ENCODE measurements around the gene ASPSCR1.

ASPSCR1 gene

DNA sequence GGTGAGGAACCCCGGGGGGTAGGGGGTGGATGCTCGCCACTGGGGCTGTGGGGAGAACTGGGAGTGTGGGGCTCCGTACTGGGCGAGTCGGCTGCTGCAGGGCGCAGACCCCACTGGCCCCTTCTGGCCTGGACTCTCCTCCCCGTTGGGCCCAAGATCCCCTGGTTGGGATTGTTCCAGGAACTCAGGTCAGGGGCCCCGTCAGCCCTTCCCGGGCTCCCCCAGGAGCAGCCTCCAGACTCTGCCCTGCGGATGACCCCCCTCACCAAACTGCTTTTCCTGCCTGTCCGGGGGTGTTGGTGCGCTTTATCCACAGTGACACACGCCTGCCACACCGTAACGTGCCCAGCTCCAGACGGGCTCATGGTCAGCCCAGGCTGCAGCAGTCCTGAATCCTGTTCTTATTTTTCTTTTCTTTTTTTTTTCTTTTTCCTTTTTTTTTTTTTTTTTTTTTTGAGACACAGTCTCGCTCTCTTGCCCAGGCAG, 24.2 kb downstream of the ASPSCR1 start:
- DNase-seq = no peak

DNA sequence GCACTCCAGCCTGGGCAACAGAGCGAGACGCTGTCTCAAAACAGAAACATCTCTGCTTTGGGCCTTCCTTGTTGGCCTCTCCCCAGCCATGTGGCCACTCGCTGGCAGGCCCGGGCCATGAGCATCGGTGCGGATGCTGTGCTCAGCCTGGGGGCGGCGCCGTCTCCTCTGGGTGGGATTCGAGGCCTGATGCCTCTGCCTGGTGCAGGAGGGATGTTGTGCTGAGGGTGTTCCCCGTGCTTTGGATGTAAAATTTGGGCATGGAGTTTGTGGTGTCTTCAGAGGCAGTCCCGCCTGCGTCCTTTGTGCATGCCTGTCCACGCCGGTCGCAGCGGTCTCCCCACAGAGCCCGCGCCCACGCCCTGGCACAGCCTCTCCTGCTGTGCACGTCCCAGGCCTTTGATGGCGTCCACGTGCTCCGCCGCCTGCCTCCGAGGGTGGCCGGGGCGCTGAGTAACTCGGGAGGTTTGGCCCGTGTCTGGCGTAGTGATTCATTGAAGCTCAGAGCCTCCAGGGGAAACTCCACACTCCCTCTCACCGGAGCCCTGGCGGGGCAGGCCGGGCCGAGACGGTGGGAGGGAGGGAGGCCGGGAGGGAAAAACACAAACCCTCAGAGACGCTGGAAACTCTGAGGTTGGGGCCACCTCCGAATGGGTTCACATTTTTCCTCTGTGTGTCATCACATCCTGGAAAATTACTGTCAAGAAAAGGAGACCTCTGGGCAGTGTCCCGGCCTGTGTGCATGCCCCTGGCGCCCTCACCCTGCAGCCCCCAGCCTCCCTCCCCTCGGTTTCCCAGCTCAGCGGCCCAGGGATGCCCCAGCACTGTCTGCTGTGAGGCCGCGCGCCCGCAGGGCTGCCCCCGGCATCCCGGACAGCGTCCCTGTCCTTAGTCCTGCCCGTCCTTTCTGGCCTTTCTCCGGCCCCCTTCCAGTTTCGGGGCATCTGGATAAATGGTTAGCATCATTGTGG, 26.3 kb downstream of the ASPSCR1 start:
- no peak for DNase-seq

- DNase-seq = no peak
These were observed 27.4 kb downstream of the ASPSCR1 start for GRCh38 chr17:82004517-82005455.

- DNase-seq = no peak
These were observed 28.4 kb downstream of the ASPSCR1 start for GRCh38 chr17:82005701-82006348.

- DNase-seq = no peak
These were observed 29.2 kb downstream of the ASPSCR1 start for GRCh38 chr17:82006468-82007227.

DNA sequence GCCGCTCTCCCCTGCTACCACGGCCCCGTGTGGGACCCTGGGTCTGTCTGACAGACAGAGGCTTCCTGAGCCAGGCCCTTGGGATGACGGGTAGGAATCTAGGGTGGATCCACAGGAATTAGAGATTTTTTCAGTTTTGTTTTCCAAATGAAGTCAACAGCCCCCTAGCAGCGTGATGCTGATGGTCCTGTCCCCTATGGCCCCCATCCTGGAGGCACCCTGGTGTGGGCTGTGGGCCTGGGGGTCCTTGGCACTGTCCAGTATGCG, 29.7 kb downstream of the ASPSCR1 start:
- DNase-seq = no peak

DNA sequence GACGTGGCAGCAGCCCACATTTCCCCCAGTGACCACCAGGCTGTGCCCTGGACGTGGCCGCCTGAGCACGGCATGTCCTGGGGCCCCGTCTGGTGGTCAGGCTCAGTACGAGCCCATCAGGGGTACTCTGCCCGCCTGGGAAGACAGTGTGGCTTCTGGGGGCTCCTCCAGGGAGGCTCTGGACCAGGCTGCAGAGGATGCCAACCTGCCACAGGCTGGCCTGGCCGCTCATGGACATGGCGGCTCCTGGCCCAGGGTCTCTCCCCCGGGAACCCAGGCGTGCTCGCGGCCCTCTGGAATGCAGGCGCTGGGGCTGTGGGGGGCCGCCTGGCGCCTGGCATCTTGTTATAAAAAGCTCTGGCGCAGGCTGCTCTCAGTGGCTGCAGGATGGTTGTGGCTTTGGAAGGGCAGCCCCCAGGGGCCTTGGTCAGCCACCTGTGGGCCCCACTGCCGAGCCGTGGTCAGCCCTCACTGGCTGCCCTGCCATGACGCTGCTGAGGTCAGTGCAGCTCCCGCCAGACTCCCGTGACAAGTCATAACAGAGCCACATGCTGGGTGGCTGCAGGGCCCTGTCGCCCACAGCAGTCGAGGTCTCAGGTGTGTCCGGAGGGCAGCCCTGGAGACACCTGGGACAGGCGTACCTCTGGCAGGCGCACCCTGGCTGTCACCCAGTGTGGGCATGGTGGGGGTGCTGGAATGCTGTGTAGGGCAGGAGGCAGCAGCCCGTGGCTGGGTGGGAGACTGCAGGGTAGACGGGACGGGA, 30.2 kb downstream of the ASPSCR1 start:
- DNase-seq = no peak

DNA sequence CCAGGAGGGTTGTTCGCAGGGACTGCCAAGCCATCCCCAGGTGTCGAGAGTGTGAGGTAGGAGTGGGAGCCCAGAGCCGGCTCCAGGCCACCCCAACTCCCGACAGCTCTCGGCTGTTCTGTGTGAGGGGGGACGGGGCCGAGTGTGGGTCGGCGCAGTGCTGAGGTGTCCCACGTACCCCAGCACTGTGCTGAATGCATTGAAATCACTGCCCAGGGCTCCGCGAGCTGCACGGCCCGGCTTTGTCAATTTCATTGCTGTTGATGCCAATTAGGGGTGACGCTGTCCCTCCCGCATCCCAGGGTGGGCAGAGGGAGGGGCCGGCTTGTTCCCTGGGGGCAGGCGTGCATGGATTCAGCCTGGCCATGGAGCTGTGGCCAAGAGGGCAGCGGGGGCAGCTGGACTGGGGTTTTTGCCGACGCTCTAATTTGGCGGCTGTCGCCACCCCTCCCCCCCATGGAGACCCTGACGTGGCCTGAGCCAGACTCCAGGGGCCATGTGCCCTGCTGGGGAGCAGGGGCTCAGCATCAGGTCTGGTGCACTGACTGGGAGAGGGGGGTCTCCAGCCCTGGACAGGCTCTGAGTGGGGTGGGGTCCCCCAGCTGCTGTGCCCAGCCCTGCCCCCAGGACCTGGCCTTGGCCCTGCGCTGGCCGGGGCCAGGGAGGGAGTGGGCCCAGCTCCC, 31.0 kb downstream of the ASPSCR1 start:
- DNase-seq = no peak

GRCh38 chr17:82008941-82009405, 31.5 kb downstream of the ASPSCR1 start:
- DNase-seq = no peak

GRCh38 chr17:82009413-82009812, 32.0 kb downstream of the ASPSCR1 start:
- DNase-seq = no peak

- no peak for DNase-seq
These were observed 33.4 kb downstream of the ASPSCR1 start for GRCh38 chr17:82010575-82011525.

DNA sequence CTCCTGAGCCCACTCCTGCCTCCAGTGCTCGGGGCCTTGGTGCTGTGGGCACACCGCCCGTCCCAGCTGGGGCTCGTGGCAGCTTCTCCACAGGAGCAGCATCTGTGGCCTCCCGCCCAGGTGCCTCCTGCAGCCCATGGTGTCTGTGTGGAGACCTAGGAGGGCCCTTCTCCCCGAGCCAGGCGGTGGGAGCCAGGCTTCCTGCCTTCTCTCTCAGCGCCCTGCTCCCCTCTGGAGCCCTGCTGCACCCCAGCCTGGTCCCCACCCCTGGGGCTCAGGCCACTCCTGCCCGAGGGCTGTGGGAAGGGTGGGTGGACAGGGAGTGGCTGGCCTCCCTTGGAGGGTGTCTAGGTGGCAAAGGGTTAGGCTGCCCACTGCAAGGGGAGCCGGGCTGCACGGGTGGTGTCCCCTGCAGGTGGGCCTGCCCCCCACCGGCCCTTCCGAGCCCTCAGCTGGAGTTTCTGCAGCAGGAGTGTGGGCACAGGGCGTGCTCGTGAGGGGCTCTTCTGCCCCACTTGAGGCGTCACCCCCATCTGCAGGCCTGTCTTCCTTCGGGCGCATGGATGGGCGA, 34.3 kb downstream of the ASPSCR1 start:
- no peak for DNase-seq

DNA sequence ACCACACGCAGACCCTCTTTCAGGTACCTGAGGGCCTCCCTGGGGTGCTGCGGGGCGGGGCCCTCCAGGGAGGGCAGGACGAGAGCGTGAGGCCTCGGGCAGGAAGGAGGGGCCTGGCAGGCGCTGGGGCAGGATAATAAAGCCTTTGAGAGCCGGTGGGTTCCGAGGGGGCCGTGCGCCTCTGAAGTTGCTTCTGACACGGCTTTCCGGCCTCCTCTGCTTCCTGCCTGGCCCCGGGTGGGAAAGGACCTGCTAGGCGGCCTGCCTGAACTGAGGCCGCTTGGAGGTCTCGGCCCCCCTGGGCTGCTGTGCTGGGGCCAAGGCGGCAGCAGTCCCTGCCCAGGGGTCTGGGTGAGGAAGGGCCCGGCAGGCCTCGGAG, 34.8 kb downstream of the ASPSCR1 start:
- no peak for DNase-seq

DNA sequence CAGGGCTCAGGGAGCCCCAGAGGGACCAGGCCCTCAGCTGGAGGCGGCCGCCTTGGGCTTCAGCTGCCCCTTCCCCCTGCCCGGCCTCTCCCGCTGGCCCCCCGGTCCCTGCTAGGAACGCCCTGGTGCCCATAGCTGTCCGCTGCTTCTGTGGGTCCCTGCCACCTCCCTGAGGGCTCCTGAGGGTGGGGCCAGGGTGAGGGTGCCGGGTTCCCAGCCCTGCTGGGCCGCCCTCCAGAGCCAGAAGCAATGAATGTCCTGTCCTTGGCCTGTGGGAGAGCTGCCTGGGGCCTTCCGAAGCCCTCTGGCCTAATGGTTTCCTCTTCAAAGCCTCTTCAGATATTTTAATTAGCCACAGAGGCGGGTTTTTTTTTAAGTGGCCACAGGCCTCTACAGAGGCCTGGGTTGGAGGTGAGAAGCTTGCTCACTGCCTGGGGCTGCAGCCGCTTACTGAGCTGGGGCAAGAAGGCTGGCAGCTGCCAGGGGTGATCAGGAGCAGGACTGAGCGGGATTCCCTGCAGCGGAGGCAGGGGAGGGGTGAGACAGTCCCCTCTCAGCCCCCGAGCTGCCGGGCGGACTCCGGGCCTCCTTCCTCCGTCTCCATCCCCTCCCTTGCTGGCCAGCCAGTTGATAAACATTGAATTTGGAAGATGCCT, 35.3 kb downstream of the ASPSCR1 start:
- DNase-seq = no peak

DNA sequence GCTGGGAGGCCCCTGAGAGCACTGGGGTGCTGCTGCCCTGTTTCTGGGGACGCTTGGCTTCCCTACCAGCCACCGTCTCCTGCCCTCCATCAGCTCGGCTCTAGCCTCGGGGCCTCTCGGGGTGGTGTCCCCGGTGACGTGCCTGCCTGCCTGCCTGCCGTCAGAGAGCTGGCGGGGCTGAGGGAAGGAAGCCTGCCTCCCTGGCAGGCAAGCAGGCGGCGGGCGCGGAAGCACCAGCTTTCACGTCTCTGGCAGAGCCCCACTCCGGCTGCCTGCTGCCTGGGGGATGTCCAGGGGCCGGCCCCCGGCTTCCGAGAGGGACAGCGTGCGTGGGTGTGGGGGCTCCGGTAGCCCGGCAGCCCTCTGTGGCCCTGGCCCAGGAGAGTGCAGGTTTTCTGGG, 35.9 kb downstream of the ASPSCR1 start:
- DNase-seq = no peak

DNA sequence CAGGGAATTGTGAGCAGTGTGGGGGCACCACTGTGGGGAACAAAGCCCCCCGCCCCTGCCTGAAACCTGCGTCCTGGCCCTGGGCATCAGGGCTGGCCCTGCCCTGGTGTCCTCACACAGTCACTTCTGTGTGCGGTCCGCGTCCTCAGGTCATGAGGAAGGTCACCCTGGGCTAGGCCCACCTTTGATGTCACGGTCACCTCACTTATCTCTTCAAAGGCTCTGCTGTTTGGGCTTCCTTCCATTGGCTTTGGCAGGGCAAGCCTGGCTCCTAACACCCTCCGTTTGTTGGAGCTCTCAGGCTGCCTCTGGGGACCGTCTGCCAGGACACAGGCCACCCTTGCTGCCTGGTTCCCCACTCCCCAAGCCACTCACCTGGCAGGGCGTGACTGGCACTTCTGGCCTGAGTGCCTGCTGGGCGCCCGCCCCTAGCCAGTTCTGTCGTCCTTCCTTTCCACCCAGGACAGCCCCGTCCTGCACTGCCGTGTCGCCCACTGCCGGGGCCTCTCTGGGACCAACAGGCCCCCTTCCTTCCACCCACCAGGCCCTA, 36.4 kb downstream of the ASPSCR1 start:
- DNase-seq = no peak

GRCh38 chr17:82014432-82014831, 37.0 kb downstream of the ASPSCR1 start:
- no peak for DNase-seq

GRCh38 chr17:82014971-82015310, 37.5 kb downstream of the ASPSCR1 start:
- DNase-seq = no peak
